Stomach (tissue), 9 donors: ENCODE measurements around the gene RASSF9. TPM values are rescaled to one million over a fixed set of nuclear protein-coding genes. Genes with fewer than 3 reads are reported as not detected.

Experiments
- DNase-seq, 2 donors: peaks; one replicate each; pipeline versions ENCODE4 v3.0.0 to v3.0.0-alpha.2; 2013 to 2019
- H3K27ac ChIP-seq, 5 donors: fragments of 200-600 bp in 4 of 5; sonication (generic) in 4 of 5; one replicate each; pipeline ENCODE4 v1.5.1; 2013 to 2019; ENCODE audit warnings: mild to moderate bottlenecking in 1 of 5, moderate library complexity in 1 of 5
- H3K27me3 ChIP-seq, 3 donors: fragments of 200-600 bp; sonication (generic); one replicate each; pipeline ENCODE4 v1.5.1; 2017 to 2019; ENCODE audit warnings: mixed run types in 1 of 3
- H3K36me3 ChIP-seq, 4 donors: fragments of 200-600 bp; sonication (generic); 1 replicate in 3 of 4; 2 replicates in 1 of 4; pipeline ENCODE4 v1.5.1; 2016 to 2019
- H3K4me1 ChIP-seq, 4 donors: fragments of 200-600 bp; sonication (generic); one replicate each; pipeline ENCODE4 v1.5.1; 2016 to 2019
- H3K4me3 ChIP-seq, 4 donors: fragments of 200-600 bp; sonication (generic) in 3 of 4; one replicate each; pipeline ENCODE4 v1.5.1; 2016 to 2019; ENCODE audit warnings: mild to moderate bottlenecking in 1 of 4
- H3K9me3 ChIP-seq, 4 donors: fragments of 200-600 bp; sonication (generic); one replicate each; pipeline ENCODE4 v1.5.1; 2016 to 2019
- CTCF ChIP-seq, 7 experiments: fragments of 450-650 bp in 4 of 7; fragments of 200-600 bp in 3 of 7; sonication (generic) in 3 of 7; IDR thresholded peaks; one replicate each; pipeline ENCODE4 v1.5.1; 2016 to 2019; ENCODE audit warnings: antibody characterized with exemption in 7 of 7, control low read depth in 2 of 7, mild to moderate bottlenecking in 1 of 7
- EP300 ChIP-seq: sonication (generic); formaldehyde crosslinking; IDR thresholded peaks from one replicate; pipeline ENCODE4 v1.6.1; 2017; ENCODE audit warnings: antibody characterized with exemption
- POLR2A ChIP-seq, 4 donors: fragments of 450-650 bp; IDR thresholded peaks; one replicate each; pipeline ENCODE4 v1.6.1; 2016; ENCODE audit warnings: antibody characterized with exemption in 4 of 4, control low read depth in 2 of 4, mild to moderate bottlenecking in 1 of 4, moderate library complexity in 1 of 4
- POLR2AphosphoS5 ChIP-seq, 3 donors: sonication (generic); formaldehyde crosslinking; IDR thresholded peaks; one replicate each; pipeline ENCODE4 v1.6.1; 2016; ENCODE audit warnings: antibody characterized with exemption in 3 of 3
- WGBS, 5 donors: extraction: QIAGEN DNeasy Blood & Tissue Kit in 3 of 5; methylation state at CpG; one replicate each; pipeline versions ENCODE4 v1.1.5 to v1.1.7; 2013 to 2018; 5-methylcytosine and 5-hydroxymethylcytosine counted together
- intact Hi-C: fragments of 100-400 bp; cut with DNase I; formaldehyde crosslinking; loops from one replicate; pipeline ENCODE4 v1.15.1; 2023; ENCODE audit warnings: low total_unique reads
- polyA plus RNA-seq, 3 donors: library from polyadenylated mRNA; stranded (reverse); fragments of 200-250 nt; gene quantifications; one replicate each; pipeline ENCODE4 v1.2.3, GENCODE V29; 2013
- total RNA-seq, 5 donors: library from RNA; depleted of rRNA; stranded (reverse); fragments of >200 nt; gene quantifications; one replicate each; pipeline versions ENCODE4 v1.1.0 to v1.2.3, GENCODE V29; 2014 to 2016
- donor health status: healthy with polysubstance abuse.
- donor health status: Bipolar disorder and iron deficiency.
- donor health status: healthy.

RASSF9 gene
- total and polyA plus RNA-seq, 8 donors: under 0.01 to 6.2 (median 0.58) TPM; not detected in 1

- no peak overlapping the region for H3K27ac ChIP-seq
- whole genome bisulfite sequencing, 5 donors: 71 to 75% (median 73%) methylated on average over 2 of the region's 2 CpGs
- peaks cover 0 to 7% (median 0%) of the 10 kb centered on the region in 4 donors for H3K9me3 ChIP-seq
- TF ChIP-seq POLR2A (IDR thresholded peaks at IDR 0.05): no peak
- TF ChIP-seq CTCF (IDR thresholded peaks at IDR 0.05): no peak
- no peak for TF ChIP-seq POLR2AphosphoS5 (IDR thresholded peaks at IDR 0.05)
- no peak for TF ChIP-seq EP300
- H3K36me3 ChIP-seq: no peaks in the 10 kb centered on the region
- no peaks in the 10 kb centered on the region for H3K27me3 ChIP-seq
- H3K4me3 ChIP-seq: no peak overlapping the region
- intact Hi-C loops: no loop called here
- no peaks in the 10 kb centered on the region for H3K4me1 ChIP-seq
- no peak for DNase-seq
Measured at GRCh38 chr12:85784096-85784720, 52.0 kb downstream of the RASSF9 start.

- 70 to 95% (median 90%) methylated on average over 1 of the region's 1 CpG for WGBS, 5 donors
- H3K27me3 ChIP-seq: no peaks in the 10 kb centered on the region
- no peaks in the 10 kb centered on the region for H3K4me1 ChIP-seq
- no peaks in the 10 kb centered on the region for H3K36me3 ChIP-seq
- H3K4me3 ChIP-seq: no peak overlapping the region
- no peak overlapping the region for H3K27ac ChIP-seq
- H3K9me3 ChIP-seq: peaks cover 0 to 7% (median 0%) of the 10 kb centered on the region in 4 donors
- intact Hi-C loops: no loop called here
- TF ChIP-seq POLR2AphosphoS5 (IDR thresholded peaks at IDR 0.05) (no peak), CTCF (IDR thresholded peaks at IDR 0.05) (no peak), POLR2A (IDR thresholded peaks at IDR 0.05) (no peak), EP300 (no peak)
- DNase-seq: no peak
Measured at GRCh38 chr12:85782711-85783110, 53.5 kb downstream of the RASSF9 start.

GRCh38 chr12:85781766-85782165 lies 54.4 kb downstream of the RASSF9 start:
- TF ChIP-seq EP300: no peak
- no peak for TF ChIP-seq POLR2AphosphoS5 (IDR thresholded peaks at IDR 0.05)
- TF ChIP-seq CTCF (IDR thresholded peaks at IDR 0.05): no peak
- no peak for TF ChIP-seq POLR2A (IDR thresholded peaks at IDR 0.05)

GRCh38 chr12:85779768-85780167 lies 56.4 kb downstream of the RASSF9 start:
- H3K9me3 ChIP-seq: no peaks in the 10 kb centered on the region
- no peak for DNase-seq
- TF ChIP-seq POLR2A (IDR thresholded peaks at IDR 0.05): no peak
- TF ChIP-seq EP300: no peak
- TF ChIP-seq CTCF (IDR thresholded peaks at IDR 0.05): no peak
- no peak for TF ChIP-seq POLR2AphosphoS5 (IDR thresholded peaks at IDR 0.05)
- intact Hi-C loops: no loop called here
- WGBS, 5 donors: 32 to 51% (median 37%) methylated on average over 2 of the region's 2 CpGs
- H3K4me1 ChIP-seq: no peaks in the 10 kb centered on the region
- no peak overlapping the region for H3K4me3 ChIP-seq
- H3K27ac ChIP-seq: no peak overlapping the region
- no peaks in the 10 kb centered on the region for H3K27me3 ChIP-seq
- no peaks in the 10 kb centered on the region for H3K36me3 ChIP-seq

More at GRCh38 chr12:85781766-85782165, 54.4 kb downstream of the RASSF9 start:
- peak in 1 of 2 donors; percentile 20 for DNase-seq
- Histone ChIP-seq H3K27me3 (no peaks in the 10 kb centered on the region), H3K27ac (no peak overlapping the region), H3K4me3 (no peak overlapping the region), H3K9me3 (peaks cover 0 to 7% (median 0%) of the 10 kb centered on the region in 4 donors), H3K4me1 (no peaks in the 10 kb centered on the region), H3K36me3 (no peaks in the 10 kb centered on the region)
- intact Hi-C loops: no loop called here
